Karpas-422 (cell line): ENCODE measurements around the gene ATF1. TPM values are rescaled to one million over a fixed set of nuclear protein-coding genes. Genes with fewer than 3 reads are reported as not detected.

ENCODE experiments used
- DNase-seq: peaks from one replicate; pipeline ENCODE4 v3.0.0-alpha.2; 2015
- H2AFZ ChIP-seq: fragments of 200-600 bp; sonication (generic); 2 replicates; pipeline ENCODE4 v1.6.1; 2014; ENCODE audit warnings: antibody characterized with exemption, low read length, mixed read lengths
- H3K27ac ChIP-seq: fragments of 200-600 bp; sonication (generic); 2 replicates; pipeline ENCODE4 v1.5.1; 2014; ENCODE audit warnings: mild to moderate bottlenecking, low read length, moderate library complexity
- H3K27me3 ChIP-seq: fragments of 200-600 bp; sonication (generic); 2 replicates; pipeline ENCODE4 v1.6.1; 2014; ENCODE audit warnings: low read length, mixed read lengths
- H3K36me3 ChIP-seq: fragments of 200-600 bp; sonication (generic); 2 replicates; pipeline ENCODE4 v1.6.1; 2014; ENCODE audit warnings: low read length, mixed read lengths; ENCODE audit not compliant: insufficient read depth
- H3K4me1 ChIP-seq: fragments of 200-600 bp; sonication (generic); 2 replicates; pipeline ENCODE4 v1.6.1; 2014; ENCODE audit warnings: mild to moderate bottlenecking, low read length, mixed read lengths
- H3K4me2 ChIP-seq: fragments of 200-600 bp; sonication (generic); 2 replicates; pipeline ENCODE4 v1.6.1; 2014; ENCODE audit warnings: low read length, low read depth, mild to moderate bottlenecking; ENCODE audit not compliant: poor library complexity, severe bottlenecking
- H3K4me3 ChIP-seq: fragments of 200-600 bp; sonication (generic); 2 replicates; pipeline ENCODE4 v1.5.1; 2014; ENCODE audit warnings: mild to moderate bottlenecking, antibody characterized with exemption, low read length, mixed read lengths
- H3K79me2 ChIP-seq: fragments of 200-600 bp; sonication (generic); 2 replicates; pipeline ENCODE4 v1.6.1; 2014; ENCODE audit warnings: mild to moderate bottlenecking, low read length, mixed read lengths
- H3K9ac ChIP-seq: fragments of 200-600 bp; sonication (generic); 2 replicates; pipeline ENCODE4 v1.6.0; 2014; ENCODE audit warnings: low read length
- H3K9me2 ChIP-seq: fragments of 200-600 bp; sonication (generic), shearing (Covaris generic); replicated peaks from 2 replicates; pipeline ENCODE4 v1.6.0; 2014; ENCODE audit warnings: mild to moderate bottlenecking, low read length, moderate library complexity; ENCODE audit not compliant: insufficient read depth
- H3K9me3 ChIP-seq: fragments of 300-700, 200-600 bp; sonication (generic); 2 replicates; pipeline ENCODE4 v1.6.1; 2014; ENCODE audit warnings: low read length, mixed read lengths
- H4K20me1 ChIP-seq: fragments of 200-600 bp; sonication (generic); 2 replicates; pipeline ENCODE4 v1.6.1; 2014; ENCODE audit warnings: mild to moderate bottlenecking, antibody characterized with exemption, low read length, low read depth; ENCODE audit not compliant: insufficient read depth
- total RNA-seq: library from RNA; depleted of rRNA; stranded (reverse); fragments of >200 nt; shearing (Covaris generic); gene quantifications from 2 replicates; pipeline ENCODE4 v1.2.3, GENCODE V29; 2014; ENCODE audit warnings: low replicate concordance

The ATF1 gene
- total RNA-seq, 1 experiment from 2014 or later: 32.6 TPM

GRCh38 chr12:50745861-50746260 is 18.0 kb upstream of the ATF1 start:
- Histone ChIP-seq H3K4me1 (peaks cover 6% of the 10 kb centered on the region; the same call in 1 of the 2 replicates), H3K79me2 (no peaks in the 10 kb centered on the region), H3K27me3 (no peaks in the 10 kb centered on the region), H3K9me3 (no peaks in the 10 kb centered on the region), H3K4me3 (no peak overlapping the region), H3K4me2 (no peak overlapping the region), H2AFZ (no peak overlapping the region), H3K27ac (no peak overlapping the region), H3K9me2 (no peaks in the 10 kb centered on the region), H3K36me3 (peaks cover 13% of the 10 kb centered on the region), H4K20me1 (no peaks in the 10 kb centered on the region), H3K9ac (no peak overlapping the region)
- no peak for DNase-seq

GRCh38 chr12:50746431-50746830 is 17.5 kb upstream of the ATF1 start:
- H2AFZ ChIP-seq: no peak overlapping the region
- peaks cover 13% of the 10 kb centered on the region for H3K36me3 ChIP-seq
- H4K20me1 ChIP-seq: no peaks in the 10 kb centered on the region
- H3K4me1 ChIP-seq: peaks cover 6% of the 10 kb centered on the region; the same call in 1 of the 2 replicates
- no peak overlapping the region for H3K9ac ChIP-seq
- no peaks in the 10 kb centered on the region for H3K27me3 ChIP-seq
- H3K4me3 ChIP-seq: no peak overlapping the region
- no peaks in the 10 kb centered on the region for H3K79me2 ChIP-seq
- no peaks in the 10 kb centered on the region for H3K9me3 ChIP-seq
- no peak overlapping the region for H3K27ac ChIP-seq
- no peak for DNase-seq
- H3K4me2 ChIP-seq: no peak overlapping the region
- no peaks in the 10 kb centered on the region for H3K9me2 ChIP-seq

- Histone ChIP-seq H3K27me3 (no peaks in the 10 kb centered on the region), H3K9me2 (no peaks in the 10 kb centered on the region), H3K36me3 (peaks cover 13% of the 10 kb centered on the region), H3K9ac (no peak overlapping the region), H3K4me2 (no peak overlapping the region), H3K4me1 (peaks cover 6% of the 10 kb centered on the region; the same call in 1 of the 2 replicates), H3K27ac (no peak overlapping the region), H3K79me2 (no peaks in the 10 kb centered on the region), H2AFZ (no peak overlapping the region), H4K20me1 (no peaks in the 10 kb centered on the region), H3K4me3 (no peak overlapping the region), H3K9me3 (no peaks in the 10 kb centered on the region)
- no peak for DNase-seq
These were observed 16.1 kb upstream of the ATF1 start for GRCh38 chr12:50747817-50748216.

- Histone ChIP-seq H3K9me3 (no peaks in the 10 kb centered on the region), H2AFZ (no peak overlapping the region), H3K9me2 (no peaks in the 10 kb centered on the region), H3K9ac (no peak overlapping the region), H3K4me2 (no peak overlapping the region), H3K79me2 (no peaks in the 10 kb centered on the region), H3K4me3 (no peak overlapping the region), H3K27ac (no peak overlapping the region), H3K36me3 (peaks cover 13% of the 10 kb centered on the region), H4K20me1 (no peaks in the 10 kb centered on the region), H3K4me1 (peaks cover 6% of the 10 kb centered on the region; the same call in 1 of the 2 replicates), H3K27me3 (no peaks in the 10 kb centered on the region)
- DNase-seq: no peak
These were observed 14.4 kb upstream of the ATF1 start for GRCh38 chr12:50749459-50749882.

GRCh38 chr12:50750366-50750765 is 13.5 kb upstream of the ATF1 start:
- Histone ChIP-seq H4K20me1 (no peaks in the 10 kb centered on the region), H3K4me2 (no peak overlapping the region), H2AFZ (no peak overlapping the region), H3K27ac (no peak overlapping the region), H3K4me3 (no peak overlapping the region), H3K9me3 (no peaks in the 10 kb centered on the region), H3K4me1 (peaks cover 2% of the 10 kb centered on the region; the same call in 1 of the 2 replicates), H3K79me2 (no peaks in the 10 kb centered on the region), H3K9me2 (no peaks in the 10 kb centered on the region), H3K36me3 (peaks cover 9% of the 10 kb centered on the region; the same call in 1 of the 2 replicates), H3K9ac (no peak overlapping the region), H3K27me3 (no peaks in the 10 kb centered on the region)
- no peak for DNase-seq

- no peak for DNase-seq
- H2AFZ ChIP-seq: no peak overlapping the region
- no peaks in the 10 kb centered on the region for H3K79me2 ChIP-seq
- H3K27me3 ChIP-seq: no peaks in the 10 kb centered on the region
- no peak overlapping the region for H3K4me2 ChIP-seq
- no peaks in the 10 kb centered on the region for H3K9me3 ChIP-seq
- no peak overlapping the region for H3K27ac ChIP-seq
- H3K4me3 ChIP-seq: no peak overlapping the region
- no peaks in the 10 kb centered on the region for H3K4me1 ChIP-seq
- no peaks in the 10 kb centered on the region for H3K9me2 ChIP-seq
- 0 out of 2 replicates have a peak, but pooled peaks cover 3% of the 10 kb centered on the region for H3K36me3 ChIP-seq
- H4K20me1 ChIP-seq: no peaks in the 10 kb centered on the region
- H3K9ac ChIP-seq: no peak overlapping the region
These were observed 11.8 kb upstream of the ATF1 start for GRCh38 chr12:50751948-50752721.

GRCh38 chr12:50753232-50753769 is 10.6 kb upstream of the ATF1 start:
- H4K20me1 ChIP-seq: no peaks in the 10 kb centered on the region
- no peaks in the 10 kb centered on the region for H3K36me3 ChIP-seq
- H3K27me3 ChIP-seq: no peaks in the 10 kb centered on the region
- H3K79me2 ChIP-seq: no peaks in the 10 kb centered on the region
- no peak overlapping the region for H3K4me3 ChIP-seq
- H3K9me3 ChIP-seq: no peaks in the 10 kb centered on the region
- H3K27ac ChIP-seq: no peak overlapping the region
- no peaks in the 10 kb centered on the region for H3K4me1 ChIP-seq
- no peak overlapping the region for H2AFZ ChIP-seq
- no peak overlapping the region for H3K9ac ChIP-seq
- H3K4me2 ChIP-seq: no peak overlapping the region
- DNase-seq: no peak
- no peaks in the 10 kb centered on the region for H3K9me2 ChIP-seq

GRCh38 chr12:50764286-50765094 is 589 bp downstream of the ATF1 start:
- peaks cover 23% of the 10 kb centered on the region for H3K4me1 ChIP-seq
- peak overlapping the region; percentile 98 for H3K9ac ChIP-seq
- peak overlapping the region; percentile 86 for H3K4me2 ChIP-seq
- H3K9me2 ChIP-seq: no peaks in the 10 kb centered on the region
- H3K27me3 ChIP-seq: no peaks in the 10 kb centered on the region
- H3K9me3 ChIP-seq: no peaks in the 10 kb centered on the region
- H4K20me1 ChIP-seq: no peaks in the 10 kb centered on the region
- H3K27ac ChIP-seq: peak overlapping the region; percentile 88
- peak; percentile 78 for DNase-seq
- H3K36me3 ChIP-seq: no peaks in the 10 kb centered on the region
- peaks cover 67% of the 10 kb centered on the region for H3K79me2 ChIP-seq
- peak overlapping the region; percentile 10; the same call in 1 of the 2 replicates for H2AFZ ChIP-seq
- peak overlapping the region; percentile 84 for H3K4me3 ChIP-seq
